ENCODE measurements around the gene DCAF5. TPM values are rescaled to one million over a fixed set of nuclear protein-coding genes. Genes with fewer than 3 reads are reported as not detected.

The DCAF5 gene
- total RNA-seq, 2 experiments from 2014 or later: 38.4 to 41.2 TPM

GRCh38 chr14:69094481-69094880 lies 58.4 kb downstream of the DCAF5 start:
- Mint-ChIP-seq H3K27me3 (ENCODE audit: low read depth) (no peaks in the 10 kb centered on the region), H3K4me1 (ENCODE audit: low read depth) (peaks cover 12% of the 10 kb centered on the region), H3K36me3 (ENCODE audit: low read depth) (peaks cover 15% of the 10 kb centered on the region), H3K27ac (no peak overlapping the region), H3K4me3 (no peak overlapping the region), H3K9me3 (ENCODE audit: insufficient read depth) (no peaks in the 10 kb centered on the region)
- ChIA-PET CTCF (interaction anchor here (1.2 to 3.3 kb wide), 3 partner anchors 12 to 232 kb away, joined by 4 to 18 read pairs (median 10); no protein-coding TSS in a partner anchor), POLR2A (no interaction called here)
- DNase-seq (no peak), ATAC-seq (no peak)

- H3K4me3 Mint-ChIP-seq: no peak overlapping the region
- no peaks in the 10 kb centered on the region for H3K27me3 Mint-ChIP-seq (ENCODE audit: low read depth)
- no peak for ATAC-seq
- peaks cover 14% of the 10 kb centered on the region for H3K36me3 Mint-ChIP-seq (ENCODE audit: low read depth)
- H3K27ac Mint-ChIP-seq: no peak overlapping the region
- DNase-seq: no peak
- H3K9me3 Mint-ChIP-seq (ENCODE audit: insufficient read depth): no peaks in the 10 kb centered on the region
- ChIA-PET POLR2A (no interaction called here), CTCF (interaction anchor here (1.2 to 3.3 kb wide), 4 partner anchors 13 to 231 kb away, joined by 4 to 18 read pairs (median 7); no protein-coding TSS in a partner anchor)
- H3K4me1 Mint-ChIP-seq (ENCODE audit: low read depth): peaks cover 12% of the 10 kb centered on the region
Observed at GRCh38 chr14:69093631-69094421, 59.1 kb downstream of the DCAF5 start.

GRCh38 chr14:69092840-69093422 lies 60.0 kb downstream of the DCAF5 start:
- no peaks in the 10 kb centered on the region for H3K27me3 Mint-ChIP-seq (ENCODE audit: low read depth)
- H3K4me3 Mint-ChIP-seq: no peak overlapping the region
- no peak overlapping the region for H3K27ac Mint-ChIP-seq
- peaks cover 12% of the 10 kb centered on the region for H3K36me3 Mint-ChIP-seq (ENCODE audit: low read depth)
- CTCF ChIA-PET: interaction anchor here (1.2 to 4.1 kb wide), 5 partner anchors 12 to 230 kb away, joined by 3 to 18 read pairs (median 10); no protein-coding TSS in a partner anchor
- peaks cover 12% of the 10 kb centered on the region for H3K4me1 Mint-ChIP-seq (ENCODE audit: low read depth)
- DNase-seq: no peak
- H3K9me3 Mint-ChIP-seq (ENCODE audit: insufficient read depth): no peaks in the 10 kb centered on the region
- no peak for ATAC-seq
- POLR2A ChIA-PET: no interaction called here

- H3K27ac Mint-ChIP-seq: no peak overlapping the region
- ChIA-PET POLR2A (no interaction called here), CTCF (interaction anchor here (0.9 to 5.0 kb wide), 7 partner anchors 11 to 179 kb away, joined by 3 to 85 read pairs (median 6); no protein-coding TSS in a partner anchor)
- H3K36me3 Mint-ChIP-seq (ENCODE audit: low read depth): peaks cover 20% of the 10 kb centered on the region
- H3K27me3 Mint-ChIP-seq (ENCODE audit: low read depth): no peaks in the 10 kb centered on the region
- H3K9me3 Mint-ChIP-seq (ENCODE audit: insufficient read depth): no peaks in the 10 kb centered on the region
- ATAC-seq: no peak
- DNase-seq: no peak
- peaks cover 12% of the 10 kb centered on the region for H3K4me1 Mint-ChIP-seq (ENCODE audit: low read depth)
- no peak overlapping the region for H3K4me3 Mint-ChIP-seq
Observed at GRCh38 chr14:69091695-69092094, 61.2 kb downstream of the DCAF5 start.

GRCh38 chr14:69091006-69091405 lies 61.9 kb downstream of the DCAF5 start:
- no peaks in the 10 kb centered on the region for H3K9me3 Mint-ChIP-seq (ENCODE audit: insufficient read depth)
- CTCF ChIA-PET: interaction anchor here (0.8 to 5.0 kb wide), 13 partner anchors 9 to 228 kb away, joined by 3 to 85 read pairs (median 6); no protein-coding TSS in a partner anchor
- POLR2A ChIA-PET: no interaction called here
- H3K36me3 Mint-ChIP-seq (ENCODE audit: low read depth): peaks cover 22% of the 10 kb centered on the region
- no peak for DNase-seq
- H3K4me3 Mint-ChIP-seq: no peak overlapping the region
- H3K27ac Mint-ChIP-seq: no peak overlapping the region
- no peaks in the 10 kb centered on the region for H3K27me3 Mint-ChIP-seq (ENCODE audit: low read depth)
- no peak for ATAC-seq
- H3K4me1 Mint-ChIP-seq (ENCODE audit: low read depth): peaks cover 12% of the 10 kb centered on the region

GRCh38 chr14:69090187-69090789 lies 62.6 kb downstream of the DCAF5 start:
- no peak overlapping the region for H3K4me3 Mint-ChIP-seq
- peaks cover 24% of the 10 kb centered on the region for H3K36me3 Mint-ChIP-seq (ENCODE audit: low read depth)
- ATAC-seq (peak; percentile 47), DNase-seq (peak; percentile 51)
- CTCF ChIA-PET: interaction anchor here (0.7 to 5.0 kb wide), 16 partner anchors 9 to 227 kb away, joined by 3 to 85 read pairs (median 6); no protein-coding TSS in a partner anchor
- no peaks in the 10 kb centered on the region for H3K27me3 Mint-ChIP-seq (ENCODE audit: low read depth)
- no peaks in the 10 kb centered on the region for H3K9me3 Mint-ChIP-seq (ENCODE audit: insufficient read depth)
- H3K27ac Mint-ChIP-seq: no peak overlapping the region
- POLR2A ChIA-PET: no interaction called here
- peaks cover 12% of the 10 kb centered on the region for H3K4me1 Mint-ChIP-seq (ENCODE audit: low read depth)

GRCh38 chr14:69089046-69089445 lies 63.9 kb downstream of the DCAF5 start:
- no peak for ATAC-seq
- peaks cover 7% of the 10 kb centered on the region for H3K4me1 Mint-ChIP-seq (ENCODE audit: low read depth)
- no peak overlapping the region for H3K4me3 Mint-ChIP-seq
- no peak for DNase-seq
- peaks cover 34% of the 10 kb centered on the region for H3K36me3 Mint-ChIP-seq (ENCODE audit: low read depth)
- CTCF ChIA-PET: interaction anchor here (0.7 to 5.0 kb wide), 9 partner anchors 8 to 226 kb away, joined by 3 to 85 read pairs (median 7); no protein-coding TSS in a partner anchor
- no peaks in the 10 kb centered on the region for H3K9me3 Mint-ChIP-seq (ENCODE audit: insufficient read depth)
- POLR2A ChIA-PET: no interaction called here
- no peaks in the 10 kb centered on the region for H3K27me3 Mint-ChIP-seq (ENCODE audit: low read depth)
- H3K27ac Mint-ChIP-seq: no peak overlapping the region

GRCh38 chr14:69088586-69088985 lies 64.3 kb downstream of the DCAF5 start:
- Mint-ChIP-seq H3K4me1 (ENCODE audit: low read depth) (peaks cover 4% of the 10 kb centered on the region), H3K27ac (no peak overlapping the region)
- POLR2A ChIA-PET: no interaction called here

GRCh38 chr14:69087061-69087461 lies 65.9 kb downstream of the DCAF5 start:
- Mint-ChIP-seq H3K27ac (no peak overlapping the region), H3K27me3 (ENCODE audit: low read depth) (no peaks in the 10 kb centered on the region), H3K4me3 (no peak overlapping the region), H3K36me3 (ENCODE audit: low read depth) (peaks cover 48% of the 10 kb centered on the region), H3K9me3 (ENCODE audit: insufficient read depth) (no peaks in the 10 kb centered on the region), H3K4me1 (ENCODE audit: low read depth) (no peaks in the 10 kb centered on the region)
- CTCF ChIA-PET: no interaction called here
- POLR2A ChIA-PET: no interaction called here
- DNase-seq: no peak
- no peak for ATAC-seq

More at GRCh38 chr14:69088586-69088985, 64.3 kb downstream of the DCAF5 start:
- H3K9me3 Mint-ChIP-seq (ENCODE audit: insufficient read depth): no peaks in the 10 kb centered on the region
- no peak overlapping the region for H3K4me3 Mint-ChIP-seq
- ATAC-seq (peak; percentile 30), DNase-seq (no peak)
- CTCF ChIA-PET: interaction anchor here (1.1 to 5.0 kb wide), 6 partner anchors 14 to 226 kb away, joined by 3 to 85 read pairs (median 8); no protein-coding TSS in a partner anchor
- no peaks in the 10 kb centered on the region for H3K27me3 Mint-ChIP-seq (ENCODE audit: low read depth)
- H3K36me3 Mint-ChIP-seq (ENCODE audit: low read depth): peaks cover 38% of the 10 kb centered on the region

GRCh38 chr14:69086537-69086936 lies 66.4 kb downstream of the DCAF5 start:
- Mint-ChIP-seq H3K27me3 (ENCODE audit: low read depth) (no peaks in the 10 kb centered on the region), H3K27ac (no peak overlapping the region), H3K36me3 (ENCODE audit: low read depth) (peaks cover 52% of the 10 kb centered on the region), H3K9me3 (ENCODE audit: insufficient read depth) (no peaks in the 10 kb centered on the region), H3K4me3 (no peak overlapping the region), H3K4me1 (ENCODE audit: low read depth) (no peaks in the 10 kb centered on the region)
- DNase-seq (no peak), ATAC-seq (no peak)
- CTCF ChIA-PET: no interaction called here
- POLR2A ChIA-PET: no interaction called here

- Mint-ChIP-seq H3K36me3 (ENCODE audit: low read depth) (peaks cover 49% of the 10 kb centered on the region), H3K9me3 (ENCODE audit: insufficient read depth) (no peaks in the 10 kb centered on the region), H3K27me3 (ENCODE audit: low read depth) (no peaks in the 10 kb centered on the region), H3K4me3 (no peak overlapping the region), H3K4me1 (ENCODE audit: low read depth) (no peaks in the 10 kb centered on the region), H3K27ac (no peak overlapping the region)
- no peak for ATAC-seq
- POLR2A ChIA-PET: no interaction called here
- DNase-seq: no peak
- CTCF ChIA-PET: interaction anchor here (0.9 to 1.8 kb wide), 4 partner anchors 49 to 240 kb away, joined by 3 to 8 read pairs (median 4); no protein-coding TSS in a partner anchor
Observed at GRCh38 chr14:69084023-69084422, 68.9 kb downstream of the DCAF5 start.
